ENCODE results near the gene TRIM47. TPM values are rescaled to one million over a fixed set of nuclear protein-coding genes. Genes with fewer than 3 reads are reported as not detected.

TRIM47 gene
- total and polyA plus RNA-seq, 2 of the 13 experiments (the other 11 are each of a cell fraction or from before 2014, with no cell fraction given) = 33.5 to 82.0 TPM

DNA sequence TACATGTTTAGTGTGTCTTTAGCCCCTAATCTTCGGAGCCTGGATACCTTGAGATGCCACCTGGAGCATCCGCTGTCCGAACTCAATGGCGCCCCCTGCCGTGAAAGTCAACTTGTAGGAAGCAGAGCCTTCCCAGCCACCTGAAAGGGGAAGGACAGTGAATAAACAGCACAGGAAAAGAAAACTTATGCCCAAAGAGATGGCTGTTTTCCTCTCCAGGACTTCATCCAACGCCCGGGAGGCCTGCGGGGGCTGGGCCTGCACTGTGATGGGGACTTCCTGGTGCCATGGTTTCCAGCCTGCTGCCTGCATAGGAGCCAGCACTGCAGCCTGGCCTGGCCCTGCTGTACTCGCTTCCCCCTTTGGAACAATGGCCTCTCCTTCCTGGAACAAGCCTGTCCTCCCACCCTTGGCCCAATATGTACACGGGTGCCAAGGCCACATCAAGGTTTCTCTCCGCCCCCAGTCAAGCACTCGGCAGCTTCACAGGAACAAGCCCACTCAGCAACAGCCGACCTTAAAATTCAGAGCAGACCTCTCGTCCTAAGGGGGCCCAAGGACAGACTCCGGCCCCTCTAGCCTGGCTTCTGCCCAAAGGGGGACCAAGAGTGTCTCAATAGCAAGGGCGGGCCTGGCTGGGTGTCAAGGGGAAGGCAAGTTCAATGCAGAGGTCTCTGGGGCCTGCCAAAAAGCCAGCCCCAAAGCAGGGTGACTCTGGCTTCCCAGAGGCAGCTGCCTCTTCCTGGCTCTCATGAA, 29.7 kb downstream of the TRIM47 start (continued):
- TF ChIP-seq, protein P1, sequence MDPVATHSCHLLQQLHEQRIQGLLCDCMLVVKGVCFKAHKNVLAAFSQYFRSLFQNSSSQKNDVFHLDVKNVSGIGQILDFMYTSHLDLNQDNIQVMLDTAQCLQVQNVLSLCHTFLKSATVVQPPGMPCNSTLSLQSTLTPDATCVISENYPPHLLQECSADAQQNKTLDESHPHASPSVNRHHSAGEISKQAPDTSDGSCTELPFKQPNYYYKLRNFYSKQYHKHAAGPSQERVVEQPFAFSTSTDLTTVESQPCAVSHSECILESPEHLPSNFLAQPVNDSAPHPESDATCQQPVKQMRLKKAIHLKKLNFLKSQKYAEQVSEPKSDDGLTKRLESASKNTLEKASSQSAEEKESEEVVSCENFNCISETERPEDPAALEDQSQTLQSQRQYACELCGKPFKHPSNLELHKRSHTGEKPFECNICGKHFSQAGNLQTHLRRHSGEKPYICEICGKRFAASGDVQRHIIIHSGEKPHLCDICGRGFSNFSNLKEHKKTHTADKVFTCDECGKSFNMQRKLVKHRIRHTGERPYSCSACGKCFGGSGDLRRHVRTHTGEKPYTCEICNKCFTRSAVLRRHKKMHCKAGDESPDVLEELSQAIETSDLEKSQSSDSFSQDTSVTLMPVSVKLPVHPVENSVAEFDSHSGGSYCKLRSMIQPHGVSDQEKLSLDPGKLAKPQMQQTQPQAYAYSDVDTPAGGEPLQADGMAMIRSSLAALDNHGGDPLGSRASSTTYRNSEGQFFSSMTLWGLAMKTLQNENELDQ (CRISPR knock-in tag; IDR thresholded peaks at IDR 0.05; ENCODE audit: borderline replicate concordance) = no peak
- TF ChIP-seq ZFP62 (CRISPR knock-in tag; IDR thresholded peaks at IDR 0.05) (no peak), MYPOP (CRISPR knock-in tag; IDR thresholded peaks at IDR 0.05) (peak; percentile 59), KDM1A (CRISPR knock-in tag; IDR thresholded peaks at IDR 0.05) (0 out of 2 replicates have a peak, but pooled peaks have one; percentile 53), ZKSCAN5 (CRISPR knock-in tag; IDR thresholded peaks at IDR 0.05) (peak; percentile 13; the same call in 1 of the 2 replicates), NR2F1 (CRISPR knock-in tag; IDR thresholded peaks at IDR 0.05) (no peak), SOX5 (CRISPR knock-in tag; IDR thresholded peaks at IDR 0.05; ENCODE audit: borderline replicate concordance) (peak; percentile 31; the same call in 1 of the 2 replicates), ZNF362 (CRISPR knock-in tag; IDR thresholded peaks at IDR 0.05; ENCODE audit: borderline replicate concordance) (peak; percentile 46; the same call in 1 of the 2 replicates), ZNF230 (CRISPR knock-in tag; IDR thresholded peaks at IDR 0.05) (peak; percentile 73; the same call in 1 of the 2 replicates), ZNF124 (CRISPR knock-in tag; IDR thresholded peaks at IDR 0.05) (no peak)

Measured in HepG2 (cell line).